HepG2 (cell line): ENCODE results near the gene GLUD1. TPM values are rescaled to one million over a fixed set of nuclear protein-coding genes. Genes with fewer than 3 reads are reported as not detected.
A peak's percentile ranks its signal among the peaks of the same experiment; 100 is the strongest.

Source experiments
- ELF4 ChIP-seq: sonication (generic); formaldehyde crosslinking; IDR thresholded peaks from 2 replicates; pipeline ENCODE4 v1.5.0; 2020; ENCODE audit warnings: missing genetic modification reagents, mild to moderate bottlenecking, moderate library complexity, borderline replicate concordance
- FOXA3 ChIP-seq: IDR thresholded peaks from 2 replicates; pipeline ENCODE4 v1.6.1; 2016; ENCODE audit warnings: missing genetic modification reagents, missing compliant biosample characterization
- HOXA3 ChIP-seq: sonication (generic); formaldehyde crosslinking; IDR thresholded peaks from 2 replicates; pipeline ENCODE4 v1.5.0; 2020; ENCODE audit warnings: missing genetic modification reagents
- RCOR2 ChIP-seq: IDR thresholded peaks from 2 replicates; pipeline ENCODE4 v1.6.1; 2016; ENCODE audit warnings: missing biosample characterization, missing genetic modification reagents
- SOX5 ChIP-seq: IDR thresholded peaks from 2 replicates; pipeline ENCODE4 v1.6.1; 2016; ENCODE audit warnings: borderline replicate concordance
- ZBTB7B ChIP-seq: sonication (generic); formaldehyde crosslinking; IDR thresholded peaks from 2 replicates; pipeline ENCODE4 v1.4.0; 2020; ENCODE audit warnings: missing genetic modification reagents
- ZFAT ChIP-seq: sonication (generic); formaldehyde crosslinking; conservative IDR thresholded peaks from 2 replicates; pipeline ENCODE4 v1.8.1; 2023; ENCODE audit warnings: missing genetic modification reagents, inconsistent platforms
- ZNF44 ChIP-seq: sonication (generic); formaldehyde crosslinking; IDR thresholded peaks from 2 replicates; pipeline ENCODE4 v1.5.1; 2020; ENCODE audit warnings: mild to moderate bottlenecking, missing genetic modification reagents
- ZNF629 ChIP-seq: sonication (generic); formaldehyde crosslinking; conservative IDR thresholded peaks from 2 replicates; pipeline ENCODE4 v1.5.0; 2020; ENCODE audit warnings: missing genetic modification reagents
- ZNF678 ChIP-seq: sonication (generic); formaldehyde crosslinking; IDR thresholded peaks from 2 replicates; pipeline ENCODE4 v1.4.0; 2020; ENCODE audit warnings: mild to moderate bottlenecking, missing genetic modification reagents
- ZNF746 ChIP-seq: sonication (generic); formaldehyde crosslinking; IDR thresholded peaks from 2 replicates; pipeline ENCODE4 v1.8.0; 2022; ENCODE audit warnings: mild to moderate bottlenecking, missing genetic modification reagents
- ZNF883 ChIP-seq: sonication (generic); formaldehyde crosslinking; IDR thresholded peaks from 2 replicates; pipeline ENCODE4 v1.5.1; 2020; ENCODE audit warnings: mild to moderate bottlenecking, missing genetic modification reagents; ENCODE audit errors: not compliant biosample characterization
- polyA plus RNA-seq, 8 experiments: library from polyadenylated mRNA; depleted of rRNA in 3 of 8; stranded (reverse) in 7 of 8; unstranded in 1 of 8; fragments of >200 nt; fragmentation: Illumina TruSeq in 4 of 8; extraction: Trizol in 4 of 8; gene quantifications; 2 replicates each; pipeline versions ENCODE4 v1.2.1 to v1.2.3, GENCODE V29; 2011 to 2016; ENCODE audit warnings: low read depth in 4 of 8, missing spikeins in 1 of 8, mixed read lengths in 1 of 8; ENCODE audit not compliant: insufficient read depth in 1 of 8
- total RNA-seq, 5 experiments: library from RNA; depleted of rRNA; stranded (reverse); fragments of >200 nt; fragmentation: Illumina TruSeq; extraction: Trizol; gene quantifications; 2 replicates each; pipeline ENCODE4 v1.2.3, GENCODE V29; 2016; ENCODE audit warnings: low read depth in 1 of 5
- TF ChIP-seq, protein P1 (sequence below), 2 experiments: sonication (generic) in 1 of 2; formaldehyde crosslinking in 1 of 2; IDR thresholded peaks; 2 replicates each; pipeline versions ENCODE4 v1.4.0 to v1.6.1; 2018 to 2020; ENCODE audit warnings: missing genetic modification reagents in 2 of 2, borderline replicate concordance in 1 of 2, low read depth in 1 of 2, mild to moderate bottlenecking in 1 of 2, missing biosample characterization in 1 of 2
- TF ChIP-seq, protein P2 (sequence below): sonication (generic); formaldehyde crosslinking; IDR thresholded peaks from 2 replicates; pipeline ENCODE4 v1.8.0; 2022; ENCODE audit warnings: mild to moderate bottlenecking, missing genetic modification reagents, moderate library complexity
- TF ChIP-seq, protein P3 (sequence below): sonication (generic); formaldehyde crosslinking; IDR thresholded peaks from 2 replicates; pipeline ENCODE4 v1.9.0; 2022; ENCODE audit warnings: missing genetic modification reagents, mild to moderate bottlenecking, borderline replicate concordance
- TF ChIP-seq, protein P4 (sequence below): sonication (generic); formaldehyde crosslinking; IDR thresholded peaks from 2 replicates; pipeline ENCODE4 v1.9.0; 2021; ENCODE audit warnings: missing genetic modification reagents, mild to moderate bottlenecking, borderline replicate concordance
- TF ChIP-seq, protein P5 (sequence below): sonication (generic); formaldehyde crosslinking; IDR thresholded peaks from 2 replicates; pipeline ENCODE4 v1.5.1; 2020; ENCODE audit warnings: missing genetic modification reagents, mild to moderate bottlenecking, borderline replicate concordance
- TF ChIP-seq, protein P6 (sequence below): IDR thresholded peaks from 2 replicates; pipeline ENCODE4 v1.6.1; 2016

The GLUD1 gene
- total and polyA plus RNA-seq, 2 of the 13 experiments (the other 11 are each of a cell fraction or from before 2014, with no cell fraction given) = 301 to 798 TPM

DNA sequence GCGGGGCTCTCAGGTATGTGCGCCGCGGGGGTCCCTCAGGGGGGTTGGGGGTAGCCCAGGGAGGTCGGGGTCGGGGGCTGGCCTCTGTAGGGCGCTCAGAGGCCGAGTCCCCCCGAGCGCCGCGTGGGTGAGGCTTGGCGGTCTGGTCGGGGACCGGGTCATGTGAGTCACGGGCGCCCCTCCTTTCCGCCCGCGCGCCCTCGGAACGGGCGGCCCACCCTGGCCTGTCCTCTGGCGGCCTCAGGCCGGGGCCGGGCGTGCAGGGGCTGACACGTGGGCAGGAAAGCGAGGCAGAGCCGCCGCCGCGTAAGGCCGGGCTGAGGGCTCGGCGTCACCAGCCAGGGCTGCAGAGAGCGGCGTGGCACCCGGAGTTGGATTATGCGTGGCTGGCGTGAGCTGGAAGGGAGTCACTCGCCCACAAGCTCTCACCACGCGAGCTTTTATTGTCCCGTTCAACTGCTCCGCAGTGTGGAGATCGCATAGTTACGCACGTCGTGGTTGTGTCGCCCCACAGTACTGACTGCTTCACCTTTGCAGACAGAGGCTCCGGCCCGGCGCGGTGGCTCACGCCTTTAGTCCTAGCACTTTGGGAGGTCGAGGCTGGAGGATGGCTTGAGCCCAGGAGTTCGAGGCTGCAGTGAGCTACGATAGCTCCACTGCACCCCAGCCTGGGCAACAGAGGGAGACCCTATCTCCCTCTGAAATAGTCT lies 748 bp upstream of the GLUD1 start (continued):
- TF ChIP-seq, protein P1, sequence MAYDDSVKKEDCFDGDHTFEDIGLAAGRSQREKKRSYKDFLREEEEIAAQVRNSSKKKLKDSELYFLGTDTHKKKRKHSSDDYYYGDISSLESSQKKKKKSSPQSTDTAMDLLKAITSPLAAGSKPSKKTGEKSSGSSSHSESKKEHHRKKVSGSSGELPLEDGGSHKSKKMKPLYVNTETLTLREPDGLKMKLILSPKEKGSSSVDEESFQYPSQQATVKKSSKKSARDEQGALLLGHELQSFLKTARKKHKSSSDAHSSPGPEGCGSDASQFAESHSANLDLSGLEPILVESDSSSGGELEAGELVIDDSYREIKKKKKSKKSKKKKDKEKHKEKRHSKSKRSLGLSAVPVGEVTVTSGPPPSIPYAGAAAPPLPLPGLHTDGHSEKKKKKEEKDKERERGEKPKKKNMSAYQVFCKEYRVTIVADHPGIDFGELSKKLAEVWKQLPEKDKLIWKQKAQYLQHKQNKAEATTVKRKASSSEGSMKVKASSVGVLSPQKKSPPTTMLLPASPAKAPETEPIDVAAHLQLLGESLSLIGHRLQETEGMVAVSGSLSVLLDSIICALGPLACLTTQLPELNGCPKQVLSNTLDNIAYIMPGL (CRISPR knock-in tag; IDR thresholded peaks at IDR 0.05; ENCODE audit: borderline replicate concordance in 1 of 2, low read depth in 1 of 2) = peak; percentile 61 to 82; a peak in 3 of 4 replicates
- TF ChIP-seq SOX5 (peak; percentile 58), FOXA3 (CRISPR knock-in tag) (peak; percentile 42; the same call in 1 of the 2 replicates), ZBTB7B (CRISPR knock-in tag) (peak; percentile 97), HOXA3 (CRISPR knock-in tag) (peak; percentile 75), ZNF883 (CRISPR knock-in tag) (peak; percentile 44), ZNF629 (CRISPR knock-in tag) (no peak), ZNF44 (CRISPR knock-in tag) (no peak; the same call in 1 of the 2 replicates), ZNF678 (no peak), RCOR2 (CRISPR knock-in tag) (0 out of 2 replicates have a peak, but pooled peaks have one; percentile 17), ELF4 (CRISPR knock-in tag) (0 out of 2 replicates have a peak, but pooled peaks have one; percentile 7), ZFAT (CRISPR knock-in tag) (no peak), ZNF746 (peak; percentile 86)
- TF ChIP-seq, protein P2, sequence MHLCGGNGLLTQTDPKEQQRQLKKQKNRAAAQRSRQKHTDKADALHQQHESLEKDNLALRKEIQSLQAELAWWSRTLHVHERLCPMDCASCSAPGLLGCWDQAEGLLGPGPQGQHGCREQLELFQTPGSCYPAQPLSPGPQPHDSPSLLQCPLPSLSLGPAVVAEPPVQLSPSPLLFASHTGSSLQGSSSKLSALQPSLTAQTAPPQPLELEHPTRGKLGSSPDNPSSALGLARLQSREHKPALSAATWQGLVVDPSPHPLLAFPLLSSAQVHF (CRISPR knock-in tag) = peak; percentile 45; the same call in 1 of the 2 replicates
- TF ChIP-seq, protein P3, sequence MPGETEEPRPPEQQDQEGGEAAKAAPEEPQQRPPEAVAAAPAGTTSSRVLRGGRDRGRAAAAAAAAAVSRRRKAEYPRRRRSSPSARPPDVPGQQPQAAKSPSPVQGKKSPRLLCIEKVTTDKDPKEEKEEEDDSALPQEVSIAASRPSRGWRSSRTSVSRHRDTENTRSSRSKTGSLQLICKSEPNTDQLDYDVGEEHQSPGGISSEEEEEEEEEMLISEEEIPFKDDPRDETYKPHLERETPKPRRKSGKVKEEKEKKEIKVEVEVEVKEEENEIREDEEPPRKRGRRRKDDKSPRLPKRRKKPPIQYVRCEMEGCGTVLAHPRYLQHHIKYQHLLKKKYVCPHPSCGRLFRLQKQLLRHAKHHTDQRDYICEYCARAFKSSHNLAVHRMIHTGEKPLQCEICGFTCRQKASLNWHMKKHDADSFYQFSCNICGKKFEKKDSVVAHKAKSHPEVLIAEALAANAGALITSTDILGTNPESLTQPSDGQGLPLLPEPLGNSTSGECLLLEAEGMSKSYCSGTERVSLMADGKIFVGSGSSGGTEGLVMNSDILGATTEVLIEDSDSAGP = peak; percentile 79
- TF ChIP-seq, protein P4, sequence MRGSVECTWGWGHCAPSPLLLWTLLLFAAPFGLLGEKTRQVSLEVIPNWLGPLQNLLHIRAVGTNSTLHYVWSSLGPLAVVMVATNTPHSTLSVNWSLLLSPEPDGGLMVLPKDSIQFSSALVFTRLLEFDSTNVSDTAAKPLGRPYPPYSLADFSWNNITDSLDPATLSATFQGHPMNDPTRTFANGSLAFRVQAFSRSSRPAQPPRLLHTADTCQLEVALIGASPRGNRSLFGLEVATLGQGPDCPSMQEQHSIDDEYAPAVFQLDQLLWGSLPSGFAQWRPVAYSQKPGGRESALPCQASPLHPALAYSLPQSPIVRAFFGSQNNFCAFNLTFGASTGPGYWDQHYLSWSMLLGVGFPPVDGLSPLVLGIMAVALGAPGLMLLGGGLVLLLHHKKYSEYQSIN (CRISPR knock-in tag) = no peak
- TF ChIP-seq, protein P5, sequence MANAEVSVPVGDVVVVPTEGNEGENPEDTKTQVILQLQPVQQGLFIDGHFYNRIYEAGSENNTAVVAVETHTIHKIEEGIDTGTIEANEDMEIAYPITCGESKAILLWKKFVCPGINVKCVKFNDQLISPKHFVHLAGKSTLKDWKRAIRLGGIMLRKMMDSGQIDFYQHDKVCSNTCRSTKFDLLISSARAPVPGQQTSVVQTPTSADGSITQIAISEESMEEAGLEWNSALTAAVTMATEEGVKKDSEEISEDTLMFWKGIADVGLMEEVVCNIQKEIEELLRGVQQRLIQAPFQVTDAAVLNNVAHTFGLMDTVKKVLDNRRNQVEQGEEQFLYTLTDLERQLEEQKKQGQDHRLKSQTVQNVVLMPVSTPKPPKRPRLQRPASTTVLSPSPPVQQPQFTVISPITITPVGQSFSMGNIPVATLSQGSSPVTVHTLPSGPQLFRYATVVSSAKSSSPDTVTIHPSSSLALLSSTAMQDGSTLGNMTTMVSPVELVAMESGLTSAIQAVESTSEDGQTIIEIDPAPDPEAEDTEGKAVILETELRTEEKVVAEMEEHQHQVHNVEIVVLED (CRISPR knock-in tag) = no peak
- TF ChIP-seq, protein P6, sequence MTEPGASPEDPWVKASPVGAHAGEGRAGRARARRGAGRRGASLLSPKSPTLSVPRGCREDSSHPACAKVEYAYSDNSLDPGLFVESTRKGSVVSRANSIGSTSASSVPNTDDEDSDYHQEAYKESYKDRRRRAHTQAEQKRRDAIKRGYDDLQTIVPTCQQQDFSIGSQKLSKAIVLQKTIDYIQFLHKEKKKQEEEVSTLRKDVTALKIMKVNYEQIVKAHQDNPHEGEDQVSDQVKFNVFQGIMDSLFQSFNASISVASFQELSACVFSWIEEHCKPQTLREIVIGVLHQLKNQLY (CRISPR knock-in tag) = no peak; the same call in 1 of the 2 replicates
